ENCODE results near the gene SRGAP3.

- TF ChIP-seq CTCF (IDR thresholded peaks at IDR 0.05) (no peak), POLR2A (IDR thresholded peaks at IDR 0.05) (no peak)
Measured at GRCh38 chr3:9059489-9060400, 189.7 kb downstream of the SRGAP3 start.

All from uterus (tissue), 2 donors.